GM18498 (cell line): ENCODE data around the gene ABI1.

Source experiments
- ATAC-seq: cut with Tn5 transposase; IDR thresholded peaks from one replicate; pipeline ENCODE4 v1.9.1; 2021; ENCODE audit warnings: mild to moderate bottlenecking, moderate library complexity; ENCODE audit not compliant: unreplicated experiment

Gene ABI1

GRCh38 chr10:26855186-26855585 is 5.6 kb downstream of the ABI1 start:
- ATAC-seq = no peak

GRCh38 chr10:26854524-26854923 is 6.2 kb downstream of the ABI1 start:
- ATAC-seq = no peak

- no peak for ATAC-seq
These were observed 16.3 kb downstream of the ABI1 start for GRCh38 chr10:26844396-26844975.

GRCh38 chr10:26843736-26844135 is 17.0 kb downstream of the ABI1 start:
- ATAC-seq = no peak

GRCh38 chr10:26841733-26842317 is 18.9 kb downstream of the ABI1 start:
- no peak for ATAC-seq

GRCh38 chr10:26840938-26841732 is 19.6 kb downstream of the ABI1 start:
- no peak for ATAC-seq

- ATAC-seq = no peak
These were observed 20.7 kb downstream of the ABI1 start for GRCh38 chr10:26839966-26840627.

- ATAC-seq = no peak
These were observed 23.6 kb downstream of the ABI1 start for GRCh38 chr10:26837139-26837538.

GRCh38 chr10:26835025-26835424 is 25.7 kb downstream of the ABI1 start:
- no peak for ATAC-seq

- ATAC-seq = no peak
These were observed 27.8 kb downstream of the ABI1 start for GRCh38 chr10:26832960-26833359.

- no peak for ATAC-seq
These were observed 28.8 kb downstream of the ABI1 start for GRCh38 chr10:26831936-26832335.

- no peak for ATAC-seq
These were observed 30.8 kb downstream of the ABI1 start for GRCh38 chr10:26829810-26830515.

- no peak for ATAC-seq
These were observed 36.6 kb downstream of the ABI1 start for GRCh38 chr10:26824015-26824690.

- ATAC-seq = no peak
These were observed 38.8 kb downstream of the ABI1 start for GRCh38 chr10:26821699-26822570.

GRCh38 chr10:26815500-26815899 is 45.3 kb downstream of the ABI1 start:
- ATAC-seq = no peak

- no peak for ATAC-seq
These were observed 50.2 kb downstream of the ABI1 start for GRCh38 chr10:26810435-26811026.

GRCh38 chr10:26809973-26810372 is 50.8 kb downstream of the ABI1 start:
- ATAC-seq = no peak

- ATAC-seq = no peak
These were observed 53.2 kb downstream of the ABI1 start for GRCh38 chr10:26807532-26807931.

GRCh38 chr10:26806557-26806956 is 54.2 kb downstream of the ABI1 start:
- no peak for ATAC-seq
